ENCODE measurements around the gene UNC13B.

The UNC13B gene

DNA sequence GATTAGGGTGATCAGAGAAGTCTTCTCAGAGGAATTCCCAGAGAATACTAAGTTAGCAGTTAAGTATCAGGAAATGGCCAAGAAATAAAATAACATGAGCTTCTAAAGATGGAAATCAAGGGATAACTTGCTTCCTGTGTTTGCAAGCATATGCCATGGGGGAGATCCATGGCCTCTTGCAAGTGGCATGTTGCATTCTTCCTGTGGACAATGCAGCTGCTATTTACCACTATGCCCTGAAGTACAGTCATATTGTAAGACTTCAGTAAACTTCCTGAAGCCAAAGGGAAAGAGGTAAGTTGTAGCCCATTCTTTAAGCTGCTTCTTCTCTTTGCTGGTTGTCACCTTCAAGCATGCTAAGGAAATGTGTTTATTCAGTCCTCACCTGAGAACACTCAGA lies 173.4 kb downstream of the UNC13B start:
- DNase-seq (ENCODE audit: low read depth in 2 of 2), result no peak

DNA sequence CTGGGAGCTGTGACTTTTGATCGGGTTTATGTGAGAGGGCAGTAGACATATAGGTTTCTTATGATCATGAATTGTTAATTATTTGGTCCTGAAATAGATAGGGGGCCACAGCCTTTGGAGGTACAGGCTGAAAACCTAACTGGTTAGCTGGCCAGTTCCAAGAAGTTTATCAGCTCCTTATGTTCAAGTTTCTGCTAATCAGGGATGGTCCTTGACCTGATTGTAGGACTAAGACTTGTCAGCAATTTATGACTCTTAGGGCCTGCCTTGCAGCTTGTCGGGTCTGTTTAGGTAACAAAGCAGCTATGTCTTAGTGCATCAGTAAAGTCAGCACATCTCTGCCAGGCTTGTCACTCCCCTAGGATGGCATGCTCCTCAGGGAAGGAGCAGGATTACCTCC lies 176.3 kb downstream of the UNC13B start:
- no peak for DNase-seq (ENCODE audit: low read depth in 2 of 2)

DNA sequence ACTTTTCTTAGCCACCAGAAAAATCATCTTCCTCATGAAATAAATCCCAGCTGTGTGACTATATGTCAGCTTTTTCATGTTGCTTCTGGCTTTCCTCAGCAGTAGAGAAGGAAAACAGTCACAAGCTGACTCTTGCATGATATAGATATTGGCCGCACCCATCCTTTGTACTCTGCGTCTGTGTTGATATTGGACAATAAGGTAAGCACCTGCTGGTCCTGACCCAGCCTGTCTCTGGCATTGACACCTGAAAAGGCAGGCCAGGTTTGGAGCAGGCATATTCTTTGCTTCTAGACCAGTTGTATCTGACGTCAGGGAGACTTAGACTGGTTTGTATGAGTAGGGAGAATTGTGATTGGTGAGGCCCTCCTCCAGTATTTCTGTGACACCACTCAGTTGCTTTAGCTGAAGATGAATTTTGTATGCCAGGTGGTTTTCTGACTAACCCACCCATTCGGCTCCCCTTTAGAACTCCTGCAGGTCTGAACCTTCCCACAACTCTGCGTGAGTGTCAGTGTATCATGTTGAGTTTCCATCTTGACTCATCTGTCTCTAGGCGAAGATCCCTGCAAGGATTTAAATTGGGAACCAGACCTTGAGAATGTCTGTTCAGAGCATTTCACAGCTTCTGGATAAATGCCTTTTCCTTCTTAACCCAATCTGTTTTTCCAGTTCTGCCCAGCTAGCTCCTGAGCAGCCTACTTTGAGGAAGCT lies 176.9 kb downstream of the UNC13B start:
- DNase-seq (ENCODE audit: low read depth in 2 of 2), result no peak

DNA sequence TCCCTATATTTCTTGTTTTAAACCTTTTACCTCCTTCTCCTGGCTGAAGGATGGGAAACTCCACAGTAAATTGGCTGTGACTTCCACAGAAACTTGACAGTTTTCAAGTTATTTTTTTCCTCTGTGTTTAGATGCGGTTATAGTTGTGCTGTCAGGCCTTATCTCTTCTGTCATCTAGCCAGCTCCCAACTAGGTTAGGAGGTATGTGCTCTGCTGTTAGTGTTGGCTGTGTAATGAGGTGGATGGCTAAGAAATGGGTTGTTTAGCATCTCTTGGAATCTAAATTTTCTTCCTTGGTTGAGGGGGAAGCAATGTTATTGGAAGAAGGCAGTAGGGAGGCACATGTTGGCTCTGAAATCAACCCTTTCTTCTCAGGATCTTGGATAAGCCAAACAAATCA lies 178.2 kb downstream of the UNC13B start:
- no peak for DNase-seq (ENCODE audit: low read depth in 2 of 2)

DNA sequence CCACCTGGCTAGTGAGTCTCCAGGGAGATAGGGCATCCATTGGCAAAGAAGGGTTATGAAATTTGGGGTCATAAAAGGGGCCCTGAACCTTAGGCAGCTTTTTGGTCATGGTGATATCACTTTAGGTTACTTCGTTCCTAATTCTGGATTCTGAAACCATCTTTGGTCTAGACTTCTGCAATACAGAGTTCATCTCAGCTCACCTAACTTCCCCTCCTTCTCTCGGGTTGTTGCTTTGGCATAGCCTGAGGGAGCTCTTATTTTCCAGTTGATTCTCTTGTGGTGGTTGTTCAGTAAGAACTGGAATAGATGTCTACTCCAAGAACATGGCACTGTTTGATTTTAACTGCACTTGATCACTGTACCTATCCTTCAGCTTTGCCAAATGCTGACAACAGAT lies 179.2 kb downstream of the UNC13B start:
- no peak for DNase-seq (ENCODE audit: low read depth in 2 of 2)

DNA sequence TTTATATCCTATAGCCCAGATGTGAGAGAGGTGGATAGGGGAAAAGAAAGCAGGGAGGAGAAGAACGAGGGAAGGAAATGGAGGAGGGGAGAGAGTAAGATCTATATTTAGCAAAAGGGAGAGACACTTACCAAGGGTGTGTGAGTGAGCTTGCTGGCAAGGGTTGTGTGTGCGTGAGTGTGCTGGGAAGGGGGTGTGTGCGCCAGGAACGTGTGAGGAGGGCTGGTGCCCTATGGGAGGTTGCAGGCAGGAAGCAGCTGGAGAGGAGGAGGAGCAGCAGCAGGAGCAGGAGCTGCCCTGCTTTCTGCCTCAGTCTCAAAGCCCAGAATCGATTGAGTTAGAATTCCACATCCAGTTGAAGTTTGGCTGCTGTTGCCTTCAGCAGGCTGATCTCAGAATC lies 179.8 kb downstream of the UNC13B start:
- no peak for DNase-seq (ENCODE audit: low read depth in 2 of 2)

DNA sequence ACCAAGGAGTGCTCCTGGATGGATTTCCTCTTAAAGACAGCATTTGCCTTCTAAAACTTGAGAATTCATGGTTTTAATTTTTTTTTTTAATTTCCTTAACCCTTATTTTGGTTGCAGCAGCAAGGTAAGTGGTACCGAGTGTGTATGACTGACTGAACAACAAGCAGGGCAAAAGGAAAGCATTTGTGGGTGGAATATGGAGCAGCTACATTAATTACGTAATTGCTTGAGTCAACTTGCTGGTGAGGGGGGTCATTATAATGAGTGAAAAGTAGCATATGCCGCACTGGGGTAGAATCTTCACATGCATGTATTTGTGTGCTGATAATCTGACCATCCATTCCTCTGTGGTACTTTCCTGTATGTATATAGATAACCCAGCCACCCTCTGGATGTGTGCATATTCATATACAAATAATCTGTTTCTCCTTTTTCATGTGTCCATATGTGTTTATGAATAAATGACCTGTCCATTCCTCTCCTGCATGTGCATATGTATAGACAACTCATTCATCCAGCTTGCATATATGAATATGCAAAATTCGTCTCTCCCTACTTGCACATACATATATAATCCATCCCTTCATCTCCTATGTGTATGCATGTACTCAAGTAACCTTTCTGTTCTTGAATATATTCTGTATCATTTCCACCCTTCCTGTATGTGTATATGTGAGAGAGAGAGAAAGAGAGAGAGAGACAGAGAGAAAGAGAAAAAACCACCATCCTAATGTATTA lies 180.6 kb downstream of the UNC13B start:
- no peak for DNase-seq (ENCODE audit: low read depth in 2 of 2)

DNA sequence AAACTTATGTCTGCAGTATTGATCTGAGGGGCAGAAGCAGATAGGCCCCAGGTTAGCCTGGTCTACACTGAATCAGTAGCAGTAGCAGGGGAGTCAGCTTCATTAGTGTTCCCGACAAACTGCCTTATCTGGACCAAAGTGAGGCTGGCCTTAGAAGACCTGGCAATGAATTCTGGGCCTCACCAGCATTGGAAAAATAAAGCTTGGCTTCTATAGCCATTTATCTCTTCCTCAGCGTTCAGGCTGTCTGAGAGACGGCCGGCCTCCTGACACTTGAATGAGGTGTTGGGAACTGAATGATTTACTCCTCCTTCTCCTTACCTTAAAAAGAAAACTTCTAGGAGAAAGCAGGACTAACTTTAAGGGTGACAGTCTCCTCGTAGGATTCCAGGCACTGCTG lies 186.3 kb downstream of the UNC13B start:
- no peak for DNase-seq (ENCODE audit: low read depth in 2 of 2)

DNA sequence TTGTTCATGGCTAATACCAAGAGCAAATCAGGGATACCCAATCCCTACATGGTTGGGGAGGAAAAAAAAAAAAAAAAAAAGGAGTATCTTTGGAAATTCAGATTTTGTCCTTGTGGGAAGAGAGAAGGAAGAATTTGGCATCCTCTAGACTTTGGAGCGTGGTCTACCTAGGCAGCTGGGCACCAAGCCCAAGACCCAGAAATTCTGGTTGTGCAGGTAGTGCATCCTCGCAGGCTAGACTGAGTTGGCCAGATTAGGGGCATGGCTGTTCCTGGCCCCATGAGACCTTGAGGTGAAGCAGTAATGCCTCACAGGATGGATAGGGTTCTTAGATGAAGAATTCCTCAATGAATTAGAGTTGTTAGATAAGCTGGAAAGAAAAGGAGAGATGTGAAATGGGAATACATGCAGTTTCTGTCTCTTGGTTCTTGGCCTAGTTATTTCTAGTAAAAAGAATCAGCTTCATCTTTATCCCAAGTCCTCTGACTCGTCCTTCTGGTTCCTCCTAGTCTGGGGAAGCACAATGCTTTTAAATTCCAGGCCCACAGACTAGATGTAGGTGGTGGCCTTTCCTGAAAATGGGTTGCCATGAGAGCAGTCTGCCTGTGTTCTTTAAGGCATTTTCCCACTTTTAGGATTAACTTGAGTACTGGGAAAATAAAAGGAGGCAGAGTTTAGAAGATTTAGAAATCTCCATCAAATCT lies 187.6 kb downstream of the UNC13B start:
- DNase-seq (ENCODE audit: low read depth in 2 of 2), result no peak

DNA sequence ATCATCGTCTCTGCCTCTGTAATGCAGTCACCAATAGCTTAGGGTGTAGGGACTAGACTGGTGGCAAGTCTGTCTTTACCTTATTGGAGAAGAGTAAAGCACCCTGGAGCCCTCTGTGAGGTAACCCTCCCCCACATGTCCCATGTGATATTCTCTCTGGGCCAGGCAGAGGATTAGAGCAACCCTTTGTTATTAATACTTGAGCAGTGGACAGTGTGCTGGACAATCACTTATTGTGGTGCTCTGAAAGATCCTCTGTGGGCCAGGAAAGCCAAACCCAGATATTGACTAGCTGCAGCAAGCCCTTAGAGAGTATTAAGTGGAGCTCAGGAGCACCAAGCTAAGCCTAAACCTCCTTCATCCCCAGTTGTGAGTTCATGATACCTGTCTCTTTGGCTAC lies 188.4 kb downstream of the UNC13B start:
- no peak for DNase-seq (ENCODE audit: low read depth in 2 of 2)

DNA sequence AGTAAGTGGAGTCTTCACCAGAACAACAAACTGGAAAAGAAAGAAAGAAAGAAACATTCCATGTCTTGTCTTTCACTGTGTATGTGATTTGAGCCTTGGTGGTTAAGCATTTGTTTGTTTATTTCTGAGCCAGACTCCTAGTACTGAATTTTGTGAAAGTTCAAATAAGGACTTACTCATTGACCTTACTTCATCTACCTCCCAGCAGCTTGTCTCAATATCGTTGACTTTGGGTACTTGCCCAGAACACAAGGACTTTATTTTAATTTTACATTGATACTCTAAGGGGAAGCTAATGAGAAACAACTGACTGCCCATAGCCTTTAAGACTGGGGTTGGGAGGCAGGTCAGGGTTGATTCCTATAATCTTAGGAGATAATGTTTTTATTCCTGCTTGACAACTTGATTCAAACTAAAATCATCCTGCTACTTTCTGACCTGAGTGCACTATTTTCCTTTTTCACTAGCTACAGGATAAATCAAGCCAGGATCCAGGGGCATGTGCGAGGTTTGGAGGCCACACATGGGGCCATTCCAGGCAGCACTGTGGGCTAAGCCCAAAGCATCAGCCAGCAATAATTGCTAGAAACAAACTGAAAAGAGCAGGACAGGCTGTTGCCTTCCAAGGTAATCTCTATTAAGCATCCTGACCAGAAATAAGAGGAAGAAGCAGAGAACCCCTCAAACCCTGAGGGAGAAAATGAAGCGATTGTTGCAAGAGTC lies 189.2 kb downstream of the UNC13B start:
- no peak for DNase-seq (ENCODE audit: low read depth in 2 of 2)

DNA sequence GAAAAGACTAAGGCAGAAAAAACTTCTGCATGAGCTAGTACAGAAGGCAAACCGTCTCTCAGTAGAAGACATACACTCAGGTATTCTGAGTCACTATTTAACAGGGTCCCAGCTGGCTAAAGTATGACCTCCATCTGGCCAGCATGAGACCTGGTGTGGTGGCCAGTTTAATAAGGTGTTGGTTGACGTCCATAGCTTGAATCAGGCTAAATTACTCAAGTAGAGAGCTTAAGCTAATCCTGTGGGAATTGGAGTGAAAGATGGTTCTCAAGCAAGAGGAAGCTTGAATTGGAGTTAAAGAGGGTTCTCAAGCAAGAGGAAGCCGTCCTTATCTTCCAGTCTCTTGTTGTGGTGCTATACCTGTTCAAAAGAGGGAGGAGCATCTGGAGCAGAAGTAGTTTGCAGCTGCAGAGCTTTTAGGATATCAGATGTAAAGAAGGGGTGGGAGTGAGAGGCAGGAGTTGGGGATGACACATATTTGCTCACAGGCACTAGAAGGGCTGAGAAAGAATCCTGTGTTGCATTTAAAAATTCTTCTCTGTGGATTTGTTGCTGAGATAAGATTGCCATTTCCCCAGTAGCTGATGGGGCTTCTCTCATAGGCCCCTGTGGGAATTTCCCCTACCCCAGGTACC lies 192.0 kb downstream of the UNC13B start:
- no peak for DNase-seq (ENCODE audit: low read depth in 2 of 2)

DNA sequence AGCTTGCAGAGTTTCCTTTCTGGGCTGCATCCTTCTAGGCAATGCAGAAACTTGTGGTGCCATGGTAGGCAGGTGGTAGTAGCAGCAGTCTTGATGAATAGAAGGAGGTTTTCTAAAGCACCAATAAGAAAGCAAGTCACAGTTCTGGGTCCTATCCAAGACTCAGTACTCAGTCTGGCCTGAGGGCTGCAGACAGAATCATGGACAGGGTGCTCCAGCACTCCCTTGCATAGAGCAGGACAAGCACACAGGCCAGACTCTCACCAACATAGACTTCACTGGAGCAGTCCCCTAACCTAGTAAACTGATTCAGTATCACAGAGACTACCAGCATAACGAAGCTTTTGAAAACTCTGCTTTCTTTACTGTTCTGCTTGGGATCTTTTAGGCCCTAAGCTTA lies 194.1 kb downstream of the UNC13B start:
- DNase-seq (ENCODE audit: low read depth in 2 of 2), result no peak

DNA sequence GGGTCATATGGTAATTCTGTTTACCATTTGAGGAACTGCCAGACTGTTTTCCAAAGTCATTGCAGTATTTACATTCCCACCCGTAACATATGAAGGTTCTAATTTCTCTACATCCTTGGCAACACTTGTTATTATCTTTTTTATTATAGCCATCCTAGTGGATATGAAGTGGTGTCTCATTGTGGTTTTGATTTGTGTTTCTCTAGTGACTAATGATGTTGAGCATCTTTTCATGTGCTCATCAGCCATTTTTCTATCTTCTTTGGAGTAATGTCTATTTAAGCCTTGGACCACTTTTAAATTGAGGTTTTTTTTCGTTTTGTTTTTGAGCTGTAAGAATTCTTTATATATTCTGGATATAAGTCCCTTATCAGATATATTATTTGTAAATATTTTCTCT lies 195.3 kb downstream of the UNC13B start:
- no peak for DNase-seq (ENCODE audit: low read depth in 2 of 2)

DNA sequence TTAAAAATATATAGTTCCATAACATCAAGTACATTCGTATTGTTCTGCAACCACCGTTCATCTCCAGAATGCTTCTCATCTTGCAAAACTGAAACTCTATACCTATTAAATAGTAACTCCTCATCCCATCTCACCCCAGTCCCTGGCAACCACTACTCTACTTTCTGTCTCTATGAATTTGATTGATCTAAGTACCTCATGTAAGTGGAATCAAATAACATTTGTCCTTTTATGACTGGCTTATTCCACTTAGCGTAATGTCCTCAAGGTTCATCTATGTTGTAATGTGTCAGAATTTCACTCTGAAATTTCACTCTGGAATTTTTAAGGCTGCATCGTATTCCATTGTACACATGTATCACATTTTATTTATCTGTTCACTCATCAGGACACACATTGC lies 196.0 kb downstream of the UNC13B start:
- no peak for DNase-seq (ENCODE audit: low read depth in 2 of 2)

DNA sequence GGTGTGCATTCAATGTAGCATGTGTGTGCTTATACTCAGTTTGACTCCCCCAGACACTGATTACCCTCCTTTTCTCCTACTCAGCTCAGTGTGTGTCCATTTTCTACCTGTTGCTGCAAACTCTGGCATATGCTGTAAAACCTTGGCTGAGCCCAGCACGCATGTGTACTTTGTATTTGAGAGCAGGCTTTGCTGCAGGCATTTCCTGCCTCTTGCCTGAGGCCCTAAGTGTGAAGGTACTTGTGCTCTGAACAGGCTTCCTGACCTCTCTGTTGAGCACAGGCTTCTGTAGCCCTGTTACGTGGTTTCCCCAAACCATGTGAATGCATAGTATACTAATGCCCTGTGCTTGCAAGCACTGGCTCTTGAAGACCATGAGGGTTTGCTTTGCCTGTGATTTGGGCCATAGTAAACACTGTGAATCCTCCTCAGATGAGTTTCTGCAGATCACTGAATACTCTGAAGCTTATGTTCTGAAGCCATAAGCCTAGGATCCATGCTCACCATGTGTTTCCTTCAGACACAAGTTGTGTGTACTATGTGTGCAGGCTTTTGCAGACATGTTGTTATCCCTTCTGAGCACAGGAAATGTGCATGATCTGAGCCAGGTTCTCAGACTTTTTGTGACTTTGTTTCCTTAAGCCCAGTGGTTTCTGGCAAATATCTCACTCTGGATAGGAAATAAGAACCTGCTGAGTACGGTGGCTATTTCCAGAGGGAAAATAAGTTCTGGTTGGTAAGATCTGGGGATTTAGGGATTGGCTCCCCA lies 203.2 kb downstream of the UNC13B start:
- DNase-seq (ENCODE audit: low read depth in 2 of 2), result no peak

DNA sequence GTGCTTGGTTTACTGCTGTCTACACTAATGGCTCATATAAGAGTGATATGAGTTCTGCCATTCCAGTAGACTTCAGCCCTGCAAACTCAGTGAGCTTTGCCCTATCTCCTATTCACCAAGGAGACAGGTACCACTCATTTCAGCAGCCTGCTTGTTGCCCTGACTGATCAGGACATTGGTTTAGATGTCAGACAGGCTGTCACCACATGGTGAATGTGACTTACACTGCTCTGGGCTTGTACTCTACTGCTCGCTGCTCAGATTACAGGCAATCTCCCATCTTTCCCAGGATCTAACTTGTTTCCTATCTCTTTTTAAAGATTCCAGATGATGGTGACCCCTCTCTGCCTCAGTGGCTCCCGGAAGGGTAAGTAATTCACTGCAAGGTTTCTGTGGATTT lies 204.8 kb downstream of the UNC13B start:
- DNase-seq (ENCODE audit: low read depth in 2 of 2), result no peak

DNA sequence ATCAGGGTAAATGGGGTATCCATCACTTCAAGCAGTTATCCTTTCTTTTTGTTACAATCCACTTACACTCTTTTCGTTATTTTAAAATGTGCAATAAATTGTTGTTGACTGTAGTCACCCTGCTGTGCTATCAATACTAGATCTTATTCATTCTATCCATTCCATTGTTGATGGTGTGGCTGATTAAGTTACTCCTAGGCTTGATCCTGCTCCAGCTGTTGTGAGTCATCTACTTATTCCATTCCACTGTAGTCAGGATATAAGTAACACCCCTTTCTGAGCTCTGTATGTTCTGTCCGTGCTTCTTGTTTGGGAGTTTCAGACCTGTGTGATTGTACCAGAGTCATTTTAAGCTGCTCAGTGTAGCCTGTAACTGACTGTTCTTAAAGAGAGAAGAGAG lies 205.6 kb downstream of the UNC13B start:
- DNase-seq (ENCODE audit: low read depth in 2 of 2), result no peak

DNA sequence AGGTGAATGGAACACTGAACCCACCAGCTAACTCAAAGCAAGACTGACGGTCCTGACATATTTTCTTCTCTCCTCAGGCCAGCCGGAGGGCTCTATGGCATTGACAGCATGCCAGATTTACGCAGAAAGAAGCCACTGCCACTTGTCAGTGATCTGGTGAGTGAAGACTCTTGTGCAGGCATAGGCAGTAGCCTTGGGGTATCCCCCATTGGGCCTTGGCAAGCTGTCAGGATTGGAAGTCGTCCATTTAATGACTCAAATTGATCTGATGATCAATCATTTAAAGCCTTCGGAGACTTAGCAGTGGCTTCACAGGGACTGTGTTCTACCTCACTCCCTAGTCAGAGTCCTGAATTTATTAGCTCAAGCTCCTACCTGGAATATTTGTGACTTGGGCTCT lies 208.4 kb downstream of the UNC13B start:
- no peak for DNase-seq (ENCODE audit: low read depth in 2 of 2)

DNA sequence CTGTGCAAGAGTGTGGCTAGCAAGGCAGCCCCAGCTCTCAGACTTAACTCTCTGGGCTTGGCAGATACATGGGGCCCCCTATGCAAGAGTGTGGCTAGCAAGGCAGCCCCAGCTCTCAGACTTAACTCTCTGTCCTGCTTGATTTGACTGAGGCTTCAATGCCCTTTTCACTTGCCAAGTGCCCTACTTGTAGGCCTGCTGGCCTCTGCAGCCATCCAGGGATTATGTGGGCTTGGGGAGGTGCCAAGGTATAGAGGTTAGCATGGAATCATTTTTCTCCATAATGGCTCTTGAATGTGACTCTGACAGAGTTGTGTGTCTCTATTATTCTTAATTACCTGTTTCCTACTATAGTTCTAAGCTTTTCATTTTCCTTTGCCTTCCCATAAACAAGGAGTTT lies 212.6 kb downstream of the UNC13B start:
- no peak for DNase-seq (ENCODE audit: low read depth in 2 of 2)

DNA sequence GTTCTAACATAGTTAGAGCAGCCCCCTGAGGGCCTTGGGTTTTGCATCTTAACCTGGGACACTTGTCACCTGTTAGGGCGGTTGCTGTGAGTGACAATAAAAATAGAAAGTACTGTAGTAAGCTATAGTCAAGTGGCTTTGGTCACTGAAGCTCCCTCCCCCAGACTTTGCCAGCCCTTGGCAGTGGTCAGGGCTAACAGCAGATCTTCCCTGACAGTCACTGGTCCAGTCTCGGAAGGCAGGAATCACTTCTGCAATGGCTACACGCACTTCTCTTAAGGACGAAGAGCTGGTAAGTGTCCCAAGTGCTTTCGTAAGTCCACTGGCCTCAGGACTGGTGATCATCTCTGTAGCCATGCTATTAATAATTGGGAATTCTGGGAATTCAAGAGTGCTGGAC lies 213.1 kb downstream of the UNC13B start:
- DNase-seq (ENCODE audit: low read depth in 2 of 2), result no peak
